ENCODE data around the gene SCYL1. TPM values are rescaled to one million over a fixed set of nuclear protein-coding genes. Genes with fewer than 3 reads are reported as not detected.
A peak's percentile ranks its signal among the peaks of the same experiment; 100 is the strongest.

Gene SCYL1
- total RNA-seq, 2 donors from 2014 or later = 62.9 to 67.4 TPM

DNA sequence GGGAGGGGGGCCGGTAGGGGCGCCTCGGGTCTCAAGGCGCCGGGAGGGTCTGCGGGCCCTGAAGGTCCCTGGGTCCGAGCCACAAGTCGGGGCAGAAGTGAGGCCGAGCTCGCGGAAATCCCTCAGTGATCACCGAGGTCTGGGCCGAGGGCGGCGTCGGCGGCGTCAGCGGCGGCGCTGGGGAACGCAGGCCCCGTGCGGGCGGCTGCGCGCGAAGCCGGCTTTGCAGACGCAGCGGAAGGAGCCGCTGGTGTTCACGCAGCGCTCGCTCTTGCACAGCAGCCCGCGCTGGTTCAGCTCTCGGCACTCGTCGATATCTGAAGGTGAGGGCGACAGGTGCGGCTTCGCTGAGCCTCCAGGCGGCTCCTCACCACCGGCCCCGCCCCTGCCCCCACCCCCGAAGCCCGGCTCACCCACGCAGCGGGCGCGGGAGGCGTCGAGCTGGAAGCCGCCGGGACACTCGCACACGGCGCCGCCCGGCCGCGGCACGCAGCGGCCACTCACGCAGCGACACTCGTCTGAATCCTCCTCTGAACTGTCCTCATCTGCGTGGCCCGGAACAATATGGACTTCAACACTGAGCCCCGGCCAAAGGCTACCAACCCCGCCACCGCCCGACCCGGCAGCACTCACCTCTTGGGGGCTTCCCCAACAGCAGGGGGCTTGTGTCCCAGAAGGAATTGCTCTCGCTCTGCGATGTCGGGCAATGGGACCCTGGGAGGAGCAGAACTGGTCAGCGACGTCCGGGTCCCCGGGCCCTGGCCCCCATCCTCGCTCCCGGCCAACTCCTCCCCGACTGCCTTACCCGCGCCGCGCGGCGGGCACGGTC is 14.2 kb downstream of the SCYL1 start:
- H3K4me1 ChIP-seq (ENCODE audit: control insufficient read depth, insufficient read depth, low read length) = no peaks in the 10 kb centered on the region
- no peak overlapping the region for H3K27ac ChIP-seq (ENCODE audit: low read depth, low read length)
- peak; percentile 83 for DNase-seq
- TF ChIP-seq CTCF (conservative IDR thresholded peaks at IDR 0.05) = peak; percentile 29
- peaks cover 21% of the 10 kb centered on the region for H3K36me3 ChIP-seq (ENCODE audit: control insufficient read depth, insufficient read depth, low read length)
- H3K4me3 ChIP-seq (ENCODE audit: low read length) = no peak overlapping the region
- H3K4me1 Mint-ChIP-seq = no peaks in the 10 kb centered on the region
- H3K36me3 Mint-ChIP-seq (ENCODE audit: low read depth) = peaks cover 32% of the 10 kb centered on the region
- H3K27me3 Mint-ChIP-seq (ENCODE audit: insufficient read depth) = peaks cover 55% of the 10 kb centered on the region
- peaks cover 53% of the 10 kb centered on the region for H3K27me3 ChIP-seq (ENCODE audit: control insufficient read depth, insufficient read depth, low read length, poor library complexity, severe bottlenecking)
- 16 to 28% methylated on average over 69 to 92 of the region's 92 CpGs for WGBS, 2 experiments (ENCODE audit: insufficient coverage in 1 of 2, insufficient read length in 1 of 2)
- H3K27ac Mint-ChIP-seq = no peak overlapping the region
- H3K4me3 Mint-ChIP-seq = peak overlapping the region; percentile 28
- no peaks in the 10 kb centered on the region for H3K9me3 Mint-ChIP-seq
- no peaks in the 10 kb centered on the region for H3K9me3 ChIP-seq (ENCODE audit: control insufficient read depth, low read length)
- H3K9ac ChIP-seq (ENCODE audit: extremely low read depth, low read length, poor library complexity, severe bottlenecking) = no peak overlapping the region

GRCh38 chr11:65539744-65540289 is 14.9 kb downstream of the SCYL1 start:
- Mint-ChIP-seq H3K27ac (no peak overlapping the region), H3K9me3 (no peaks in the 10 kb centered on the region), H3K4me1 (no peaks in the 10 kb centered on the region)

More at GRCh38 chr11:65539744-65540289, 14.9 kb downstream of the SCYL1 start:
- H3K36me3 Mint-ChIP-seq (ENCODE audit: low read depth) = peaks cover 27% of the 10 kb centered on the region
- no peaks in the 10 kb centered on the region for H3K9me3 ChIP-seq (ENCODE audit: control insufficient read depth, low read length)
- H3K36me3 ChIP-seq (ENCODE audit: control insufficient read depth, insufficient read depth, low read length) = peaks cover 21% of the 10 kb centered on the region
- peaks cover 62% of the 10 kb centered on the region for H3K27me3 Mint-ChIP-seq (ENCODE audit: insufficient read depth)
- TF ChIP-seq CTCF (conservative IDR thresholded peaks at IDR 0.05) = no peak
- H3K4me1 ChIP-seq (ENCODE audit: control insufficient read depth, insufficient read depth, low read length) = no peaks in the 10 kb centered on the region
- 7 to 14% methylated on average over 17 to 60 of the region's 60 CpGs for WGBS, 2 experiments (ENCODE audit: insufficient coverage in 1 of 2, insufficient read length in 1 of 2)
- H3K27ac ChIP-seq (ENCODE audit: low read depth, low read length) = no peak overlapping the region
- no peak overlapping the region for H3K9ac ChIP-seq (ENCODE audit: extremely low read depth, low read length, poor library complexity, severe bottlenecking)
- DNase-seq = peak; percentile 88
- H3K4me3 Mint-ChIP-seq = peak overlapping the region; percentile 53
- H3K4me3 ChIP-seq (ENCODE audit: low read length) = peak overlapping the region; percentile 56
- H3K27me3 ChIP-seq (ENCODE audit: control insufficient read depth, insufficient read depth, low read length, poor library complexity, severe bottlenecking) = peaks cover 60% of the 10 kb centered on the region
